ENCODE results near the gene CST7.
"Not testable (repeated sequence)": the region's sequence is repeated elsewhere in the genome, so short reads cannot be mapped to it uniquely, and the experiment has no call there.

CST7 gene

DNA sequence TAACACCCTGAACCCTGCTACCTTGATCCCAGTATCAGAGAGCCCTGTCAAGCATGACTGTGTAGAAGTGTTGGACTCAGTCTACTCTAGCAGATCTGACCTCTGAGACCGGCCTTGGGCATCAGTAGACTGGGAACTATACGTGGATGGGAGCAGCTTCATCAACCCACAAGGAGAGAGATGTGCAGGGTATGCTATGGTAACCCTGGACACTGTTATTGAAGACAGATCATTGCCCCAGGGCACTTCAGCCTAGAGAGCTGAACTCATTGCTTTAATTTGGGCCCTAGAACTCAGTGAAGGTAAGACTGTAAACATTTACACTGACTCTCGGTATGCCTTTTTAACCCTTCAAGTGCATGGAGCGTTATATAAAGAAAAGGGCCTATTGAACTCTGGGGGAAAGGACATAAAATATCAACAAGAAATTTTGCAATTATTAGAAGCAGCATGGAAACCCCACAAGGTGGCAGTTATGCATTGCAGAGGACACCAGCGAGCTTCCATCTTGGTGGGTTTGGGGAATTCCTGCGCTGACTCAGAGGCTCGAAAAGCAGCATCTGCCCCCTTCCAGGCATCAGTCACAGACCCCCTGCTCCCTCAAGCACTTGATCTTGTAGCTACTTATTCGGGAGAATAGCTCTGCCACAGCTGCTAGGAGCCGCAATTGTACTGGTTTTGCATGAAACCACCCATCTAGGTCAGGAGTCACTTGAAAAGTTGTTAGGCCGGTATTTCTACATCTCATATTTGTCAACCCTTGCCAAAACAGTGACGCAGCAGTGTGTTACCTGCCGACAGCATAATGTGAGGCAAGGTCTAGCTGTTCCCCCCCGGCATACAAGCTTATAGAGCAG, 19.0 kb upstream of the CST7 start:
- not testable (repeated sequence) for DNase-seq (ENCODE audit: low read depth in 2 of 2)

DNA sequence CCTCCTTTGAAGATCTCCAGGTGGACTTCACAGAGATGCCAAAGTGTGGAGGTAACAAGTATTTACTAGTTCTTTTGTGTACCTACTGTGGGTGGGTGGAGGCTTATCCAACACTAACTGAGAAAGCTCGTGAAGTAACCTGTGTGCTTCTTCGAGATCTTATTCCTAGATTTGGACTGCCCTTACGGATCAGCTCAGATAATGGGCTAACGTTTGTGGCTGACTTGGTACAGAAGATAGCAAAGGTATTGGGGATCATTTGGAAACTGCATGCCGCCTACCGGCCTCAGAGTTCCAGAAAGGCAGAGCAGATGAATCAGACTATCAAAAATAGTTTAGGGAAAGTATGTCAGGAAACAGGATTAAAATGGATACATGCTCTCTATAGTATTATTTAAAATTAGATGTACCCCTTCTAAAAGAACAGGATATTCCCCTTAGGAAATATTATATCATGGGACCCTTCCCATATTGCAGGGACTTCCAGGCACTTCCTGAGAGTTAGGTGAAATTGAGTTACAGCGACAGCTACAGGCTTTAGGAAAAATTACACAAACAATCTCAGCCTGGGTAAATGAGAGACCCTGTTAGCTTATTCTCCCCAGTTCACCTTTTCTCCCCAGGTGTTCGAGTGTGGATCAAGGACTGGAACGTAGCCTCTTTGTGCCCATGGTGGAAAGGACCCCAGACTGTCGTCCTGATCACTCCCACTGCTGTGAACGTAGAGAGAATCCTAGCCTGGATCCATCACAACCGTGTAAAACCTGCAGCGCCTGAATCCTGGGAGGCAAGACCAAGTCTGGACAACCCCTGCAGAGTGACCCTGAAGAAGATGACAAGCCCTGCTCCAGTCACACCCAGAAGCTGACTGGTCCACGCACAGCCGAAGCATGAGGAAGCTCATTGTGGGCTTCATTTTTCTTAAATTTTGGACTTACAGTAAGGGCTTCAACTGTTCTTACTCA, 18.1 kb upstream of the CST7 start:
- DNase-seq (ENCODE audit: low read depth in 2 of 2), result not testable (repeated sequence)

DNA sequence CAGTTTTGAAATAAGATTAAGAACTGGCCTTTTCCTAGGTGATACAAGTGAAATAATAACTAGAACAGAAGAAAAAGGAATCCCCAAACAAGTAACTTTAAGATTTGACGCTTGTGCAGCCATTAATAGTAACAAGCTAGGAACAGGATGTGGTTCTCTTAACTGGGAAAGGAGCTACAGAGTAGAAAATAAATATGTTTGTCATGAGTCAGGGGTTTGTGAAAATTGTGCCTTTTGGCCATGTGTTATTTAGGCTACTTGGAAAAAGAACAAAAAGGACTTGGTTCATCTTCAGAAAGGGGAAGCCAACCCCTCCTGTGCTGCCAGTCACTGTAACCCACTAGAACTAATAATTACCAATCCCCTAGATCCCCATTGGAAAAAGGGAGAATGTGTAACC, 17.2 kb upstream of the CST7 start:
- DNase-seq (ENCODE audit: low read depth in 2 of 2), result not testable (repeated sequence)

DNA sequence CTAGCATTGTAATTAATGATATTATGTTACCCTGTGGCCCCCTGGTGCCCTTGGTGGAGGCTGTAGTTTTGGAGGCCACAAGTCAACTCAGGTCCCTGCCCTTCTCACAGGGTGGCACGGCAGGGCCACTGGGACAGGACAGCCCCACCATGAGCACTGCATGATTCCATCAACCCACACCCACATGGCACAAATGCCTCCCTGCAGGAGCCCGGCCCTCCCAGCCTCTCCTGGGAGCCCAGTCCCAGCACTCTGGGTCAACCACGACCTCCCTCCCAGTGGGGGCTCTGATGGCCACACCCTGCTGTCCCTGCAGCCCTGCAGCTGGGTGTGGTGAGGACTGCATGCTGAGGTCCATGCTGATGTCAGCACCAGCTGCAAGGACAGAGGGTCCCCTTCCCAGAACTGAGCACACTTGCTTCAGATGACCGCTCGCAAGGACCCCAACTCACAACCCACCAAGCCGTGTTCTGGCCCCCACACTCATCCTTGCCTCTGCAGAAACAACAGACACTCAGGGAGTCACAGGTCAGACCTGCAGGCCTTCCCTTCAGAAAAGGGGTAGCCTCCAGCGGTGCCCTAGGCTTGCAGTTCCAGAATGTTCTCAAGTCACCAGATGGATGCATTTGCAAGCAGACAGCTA, 15.7 kb upstream of the CST7 start:
- DNase-seq (ENCODE audit: low read depth in 2 of 2), result no peak

DNA sequence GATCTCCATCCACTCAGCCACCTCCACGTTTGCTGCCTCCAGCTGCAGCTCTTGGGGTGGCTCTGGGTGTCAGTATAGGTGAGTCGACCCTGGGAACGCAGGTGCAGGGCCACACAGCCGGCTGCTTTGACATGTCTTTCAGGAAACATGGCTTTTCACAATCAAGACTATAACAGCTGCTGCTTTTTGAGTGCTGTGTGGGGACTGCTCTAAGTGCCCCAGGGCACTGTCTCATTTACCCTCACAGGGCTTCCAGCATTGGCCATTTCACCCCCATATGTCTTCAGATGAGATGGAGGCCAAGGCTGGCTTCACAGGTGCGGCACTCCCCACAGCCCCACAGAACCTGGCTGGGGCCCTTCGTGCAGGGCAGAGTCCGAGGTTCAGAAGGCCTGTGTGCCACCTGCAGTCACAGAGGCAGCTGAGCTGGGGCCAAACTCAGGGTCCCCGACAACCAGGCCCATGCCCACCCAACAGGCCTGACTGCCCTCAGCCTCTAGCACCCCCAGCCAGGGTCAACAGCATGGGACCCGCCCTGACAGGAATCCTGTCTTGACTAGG, 14.9 kb upstream of the CST7 start:
- no peak for DNase-seq (ENCODE audit: low read depth in 2 of 2)

DNA sequence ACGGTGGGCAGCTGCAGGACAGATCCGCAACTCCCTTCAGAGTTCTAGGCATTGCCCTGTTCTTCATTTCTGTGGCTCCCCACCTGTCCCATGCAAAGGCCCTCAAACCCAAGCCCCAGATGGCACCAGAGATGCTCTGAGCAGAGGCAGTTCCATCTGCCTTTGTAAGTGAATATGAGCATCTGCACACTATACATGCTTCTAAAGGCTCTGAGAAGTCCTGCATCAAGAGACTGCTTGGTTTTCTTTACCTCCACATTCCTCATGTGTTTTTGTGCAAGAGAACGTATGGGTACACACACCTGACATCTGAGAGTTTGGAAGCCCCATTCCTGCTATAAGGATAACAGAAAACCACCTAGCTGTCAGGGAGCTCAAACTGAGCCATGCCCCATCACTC, 14.4 kb upstream of the CST7 start:
- no peak for DNase-seq (ENCODE audit: low read depth in 2 of 2)

DNA sequence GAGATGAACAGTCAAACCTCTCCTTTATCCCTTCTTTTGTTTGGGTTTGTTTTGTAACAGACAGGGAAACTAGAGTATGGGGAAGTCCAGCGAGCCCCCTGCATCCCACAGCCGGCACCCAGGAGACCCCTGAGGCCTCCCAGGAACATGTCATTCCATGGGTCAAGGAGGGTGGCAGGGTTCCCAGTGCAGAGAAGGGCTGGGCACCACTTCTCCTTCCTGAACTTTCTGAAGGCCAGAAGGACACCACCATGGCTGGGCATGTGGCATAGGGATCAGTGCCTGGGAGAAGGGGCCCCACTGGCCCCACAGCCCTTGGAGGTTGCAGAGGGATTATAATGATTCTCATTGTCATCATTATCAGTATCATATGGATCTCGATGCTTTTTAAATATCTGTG, 13.9 kb upstream of the CST7 start:
- no peak for DNase-seq (ENCODE audit: low read depth in 2 of 2)

DNA sequence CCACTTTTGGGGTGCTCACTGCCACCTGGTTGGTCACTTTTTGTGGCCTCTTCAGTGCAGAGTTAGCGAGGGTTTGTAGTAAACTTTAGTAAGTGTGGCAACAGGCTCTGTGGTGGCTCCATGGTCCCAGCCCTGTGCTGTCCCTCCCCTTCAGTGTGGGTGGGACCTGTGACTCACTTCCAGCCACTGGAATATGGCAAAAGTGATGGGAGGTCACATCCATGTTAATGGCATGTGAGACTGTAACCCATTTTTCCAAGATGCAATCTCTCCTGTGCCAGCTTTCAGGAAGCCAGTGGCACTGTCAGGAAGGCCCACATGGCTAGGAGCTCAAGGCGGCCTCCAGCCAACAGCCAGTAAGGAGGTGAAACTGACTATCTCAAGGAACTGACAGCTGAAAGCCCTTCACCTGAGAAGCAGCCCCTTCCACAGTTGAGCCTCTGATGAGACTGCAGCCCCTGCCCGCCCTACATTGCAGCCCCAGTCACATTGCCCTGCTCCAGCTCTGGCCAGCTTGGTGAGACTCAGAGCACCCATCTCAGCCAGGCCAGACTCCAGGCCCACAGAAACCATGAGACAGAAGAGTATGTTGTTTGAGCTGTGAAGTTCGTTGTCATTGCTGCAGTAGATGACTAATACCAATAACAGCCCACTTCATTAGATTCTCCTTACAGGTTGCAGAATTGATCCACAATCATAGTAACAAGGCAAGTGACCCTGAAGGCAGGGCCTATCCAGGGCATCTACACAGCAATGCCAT, 13.1 kb upstream of the CST7 start:
- no peak for DNase-seq (ENCODE audit: low read depth in 2 of 2)

DNA sequence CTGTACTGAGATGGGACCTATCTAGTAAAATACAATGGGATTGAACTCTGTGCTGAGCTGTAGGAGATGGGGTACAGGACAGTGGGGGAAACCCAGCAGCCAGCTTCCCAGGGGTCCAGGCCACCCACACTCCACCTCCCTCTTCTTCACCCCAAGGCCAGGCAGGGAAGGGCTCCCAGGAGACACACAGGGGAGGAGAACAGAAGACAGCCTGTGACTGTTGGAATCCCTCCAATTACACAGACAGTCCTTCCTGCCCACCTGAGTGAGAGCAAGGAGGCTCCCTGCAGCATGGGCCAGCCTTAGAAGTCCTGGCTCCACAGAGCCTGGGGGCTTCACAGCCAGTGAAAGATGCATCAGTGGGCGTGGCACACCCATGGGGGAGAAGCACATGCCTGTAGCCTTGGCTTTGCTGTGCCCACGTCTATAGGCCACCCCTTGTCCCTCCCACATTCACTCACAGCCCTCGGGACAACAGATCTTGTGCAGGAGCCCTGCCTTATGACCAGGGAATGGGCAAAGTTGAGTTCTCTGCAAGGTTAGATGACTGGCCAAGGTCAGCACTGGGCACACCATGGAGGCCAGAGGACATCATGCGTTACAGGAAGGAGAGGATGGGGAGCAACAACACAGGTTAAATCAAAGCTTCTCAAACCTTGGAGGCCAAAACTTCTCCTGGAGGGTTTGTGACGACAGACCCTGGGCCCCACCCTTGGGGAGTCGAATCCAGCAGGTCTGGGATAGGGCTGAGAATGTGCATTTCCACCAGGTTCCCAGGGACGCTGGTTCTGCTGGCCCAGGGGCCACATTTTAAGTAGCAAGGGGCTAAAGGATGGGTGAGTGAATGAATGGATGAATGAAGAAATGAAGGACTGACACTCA, 12.3 kb upstream of the CST7 start:
- no peak for DNase-seq (ENCODE audit: low read depth in 2 of 2)

DNA sequence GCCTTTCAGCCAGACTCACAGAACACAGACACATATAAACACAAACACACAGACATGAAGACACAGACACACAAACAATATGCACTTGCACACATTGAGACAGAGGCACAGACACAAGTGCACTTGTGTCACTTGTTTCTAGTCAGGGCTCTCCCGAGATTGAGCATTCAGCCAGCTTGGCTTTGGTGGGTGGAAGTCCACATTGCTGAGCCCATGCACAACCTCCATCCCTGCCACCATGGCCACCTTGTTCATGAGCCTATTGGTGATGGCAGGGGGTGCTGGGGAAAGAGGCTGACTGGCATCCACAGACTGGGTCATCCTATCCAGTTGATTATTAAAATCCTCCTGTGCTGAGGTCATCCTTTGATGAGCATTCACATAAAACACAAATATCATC, 11.5 kb upstream of the CST7 start:
- DNase-seq (ENCODE audit: low read depth in 2 of 2), result no peak

DNA sequence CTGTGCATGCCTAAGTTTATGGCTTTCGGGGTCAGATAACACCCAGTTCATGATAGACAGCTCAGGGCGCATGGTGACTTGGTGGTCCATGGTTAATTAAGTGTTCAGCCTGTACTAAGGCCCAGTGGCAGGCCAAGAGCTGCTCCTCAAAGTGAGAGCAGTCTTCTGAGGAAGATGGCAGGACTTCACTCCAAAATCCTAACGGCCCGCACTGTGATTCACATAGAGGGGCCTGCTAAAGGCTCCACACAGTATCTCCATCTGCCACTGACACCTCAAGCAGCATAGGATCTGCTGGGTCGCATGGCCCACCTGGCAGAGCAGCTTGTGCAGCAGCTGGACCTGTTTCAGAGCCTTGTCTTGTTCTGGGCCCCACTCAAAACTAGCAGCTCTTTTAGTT, 10.6 kb upstream of the CST7 start:
- no peak for DNase-seq (ENCODE audit: low read depth in 2 of 2)

DNA sequence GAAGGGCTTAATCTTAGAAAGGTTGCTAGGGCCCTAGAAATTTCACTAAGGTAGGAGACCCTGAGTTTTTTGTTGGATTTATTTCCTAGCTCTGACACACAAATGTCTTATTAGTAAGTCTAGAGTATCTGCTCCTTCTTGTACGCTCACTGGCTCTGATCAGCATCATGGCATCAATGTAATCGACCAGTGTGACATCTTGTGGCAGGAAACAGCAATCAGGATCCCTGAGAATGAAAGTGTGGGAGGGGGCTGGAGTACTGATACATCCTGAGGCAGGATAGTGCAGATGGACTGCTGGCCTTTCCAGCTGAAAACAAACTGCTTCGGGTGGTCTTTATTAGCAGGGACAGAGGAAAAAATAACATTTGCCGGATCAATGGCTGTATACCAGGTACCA, 10.0 kb upstream of the CST7 start:
- no peak for DNase-seq (ENCODE audit: low read depth in 2 of 2)

DNA sequence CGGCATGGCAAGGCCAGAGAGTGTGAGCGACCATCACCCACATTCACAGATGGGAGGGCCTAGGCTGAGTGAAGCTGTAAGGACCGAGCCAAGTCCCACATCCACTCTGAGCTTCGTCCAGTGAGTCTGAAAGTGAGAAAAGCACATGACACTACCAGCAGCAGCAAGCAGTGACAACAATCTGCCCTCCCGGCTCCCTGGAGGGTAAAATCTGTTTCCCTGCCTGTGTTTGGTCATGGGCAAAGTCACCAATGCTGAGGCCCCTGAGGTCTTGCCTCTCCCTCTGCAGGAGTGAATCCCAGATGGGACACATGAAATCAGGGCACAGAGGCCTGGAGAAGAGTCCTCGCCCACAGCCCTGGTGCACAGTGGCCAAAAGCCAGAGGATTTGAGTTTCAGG, 6.4 kb upstream of the CST7 start:
- no peak for DNase-seq (ENCODE audit: low read depth in 2 of 2)

DNA sequence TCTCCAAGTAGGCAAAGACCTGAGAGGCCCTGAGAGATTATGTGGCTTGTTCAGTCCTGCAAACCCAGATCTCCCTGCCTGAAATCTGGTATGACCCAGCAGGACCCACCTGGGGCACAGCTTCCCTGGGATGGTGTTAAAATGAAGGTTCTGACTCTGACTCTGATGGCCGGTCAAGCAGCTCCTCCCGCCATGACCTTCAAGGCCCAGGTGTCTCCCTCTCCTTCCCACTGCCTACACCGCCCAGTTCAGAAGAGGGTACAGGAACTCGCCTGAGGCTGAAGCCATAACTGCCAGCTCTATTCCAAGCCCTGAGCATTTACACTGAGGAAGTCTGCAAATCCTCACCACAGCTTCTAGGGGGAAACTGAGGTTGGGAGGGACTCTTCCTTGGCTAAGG, 5.9 kb upstream of the CST7 start:
- DNase-seq (ENCODE audit: low read depth in 2 of 2), result no peak

DNA sequence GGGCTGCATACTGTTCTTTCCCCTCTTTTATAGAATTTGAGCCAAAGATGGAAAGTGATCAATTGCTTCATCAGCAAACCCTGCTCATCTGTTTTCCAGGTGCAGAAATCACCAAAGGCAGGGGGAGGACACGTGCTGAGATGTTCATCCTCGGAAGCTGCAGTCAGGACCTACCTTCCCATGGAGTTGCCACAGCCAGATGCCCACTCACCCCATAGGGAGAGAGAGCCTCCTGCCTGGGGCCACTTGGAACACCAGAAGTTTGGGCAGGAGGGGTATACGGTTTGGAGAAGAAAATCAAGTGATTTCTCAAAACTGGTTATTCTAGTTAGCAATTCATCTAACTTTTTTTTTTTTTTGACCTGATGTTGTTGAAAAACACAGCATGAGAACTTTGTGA, 5.3 kb upstream of the CST7 start:
- DNase-seq (ENCODE audit: low read depth in 2 of 2), result no peak

DNA sequence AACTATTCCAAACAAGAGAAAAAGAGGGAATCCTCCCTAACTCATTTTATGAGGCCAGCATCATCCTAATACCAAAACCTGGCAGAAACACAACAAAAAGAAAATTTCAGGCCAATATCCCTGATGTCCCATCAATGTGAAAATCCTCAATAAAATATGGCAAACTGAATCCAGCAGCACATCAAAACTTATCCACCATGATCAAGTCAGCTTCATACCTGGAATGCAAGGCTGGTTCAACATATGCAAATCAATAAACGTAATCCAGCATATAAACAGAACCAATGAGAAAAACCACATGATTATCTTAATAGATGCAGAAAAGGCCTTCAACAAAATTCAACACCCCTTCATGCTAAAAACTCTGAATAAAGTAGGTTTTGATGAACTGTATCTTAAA, 2.7 kb upstream of the CST7 start:
- DNase-seq (ENCODE audit: low read depth in 2 of 2), result not testable (repeated sequence)

DNA sequence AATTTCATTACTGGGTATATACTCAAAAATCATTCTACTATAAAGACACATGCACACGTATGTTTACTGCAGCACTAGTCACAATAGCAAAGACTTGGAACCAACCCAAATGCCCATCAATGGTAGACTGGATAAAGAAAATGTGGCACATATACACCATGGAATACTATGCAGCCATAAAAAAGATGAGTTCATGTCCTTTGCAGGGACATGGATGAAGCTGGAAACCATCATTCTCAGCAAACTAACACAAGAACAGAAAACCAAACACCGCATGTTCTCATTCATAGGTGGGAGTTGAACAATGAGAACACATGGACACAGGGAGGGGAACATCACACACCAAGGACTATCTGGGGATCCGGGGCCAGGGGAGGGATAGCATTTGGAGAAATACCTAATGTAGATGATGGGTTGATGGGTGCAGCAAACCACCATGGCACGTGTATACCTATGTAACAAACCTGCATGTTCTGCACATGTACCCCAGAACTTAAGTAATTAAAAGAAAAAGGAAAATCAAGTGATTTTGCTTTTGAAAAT, 602 bp upstream of the CST7 start:
- not testable (repeated sequence) for DNase-seq (ENCODE audit: low read depth in 2 of 2)

DNA sequence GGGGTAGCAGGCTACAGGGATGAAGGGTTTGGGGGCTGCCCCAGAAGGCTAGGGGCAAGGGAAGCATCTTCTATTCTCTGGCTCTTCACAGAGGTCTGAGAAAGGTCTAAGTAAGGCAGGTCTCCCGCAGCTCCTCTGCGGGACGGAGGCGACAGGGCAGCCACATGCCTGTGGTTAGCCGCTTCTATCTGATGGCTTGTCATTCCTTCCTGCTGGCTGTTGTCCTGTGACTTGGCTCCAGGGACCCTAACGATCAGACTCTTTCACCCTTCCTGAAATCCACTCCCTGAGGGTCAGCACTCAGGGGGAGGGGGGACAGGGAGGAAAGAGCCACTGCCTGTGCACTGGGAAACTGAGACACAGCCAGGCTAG, 673 bp downstream of the CST7 start:
- no peak for DNase-seq (ENCODE audit: low read depth in 2 of 2)

DNA sequence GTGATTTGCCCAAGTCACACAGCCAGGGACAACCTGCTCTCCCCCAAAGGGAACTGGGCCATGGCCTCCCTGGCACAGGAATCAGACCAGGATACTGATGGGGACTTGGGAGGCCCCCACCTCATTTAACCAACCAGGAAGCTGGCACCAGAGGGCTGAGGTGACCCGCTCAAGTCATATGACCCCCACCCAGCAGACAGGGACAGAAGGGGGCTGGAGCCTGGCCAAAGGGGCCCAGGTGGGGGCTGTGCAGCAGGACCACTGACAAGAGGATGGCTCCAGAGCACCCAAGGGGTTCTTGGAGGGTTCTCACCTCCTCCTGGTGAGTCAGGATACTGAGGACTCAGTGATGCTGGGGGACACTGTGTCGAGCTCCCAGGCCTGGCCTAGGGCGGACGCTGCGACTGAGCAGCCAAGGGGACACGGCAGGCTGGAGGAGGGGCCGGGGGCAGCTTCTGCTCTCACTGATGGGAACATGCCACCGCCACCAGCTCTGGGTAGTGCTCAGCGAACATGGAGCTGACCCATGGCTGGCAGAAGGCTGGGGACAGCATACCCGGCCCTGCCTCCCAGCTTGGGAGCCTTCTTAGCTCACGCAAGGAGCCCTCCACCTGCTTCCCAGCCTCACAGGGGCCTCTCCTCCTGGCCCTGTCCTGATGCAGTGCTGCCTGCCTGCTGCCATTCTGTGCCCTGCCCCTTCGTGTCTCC, 1.2 kb downstream of the CST7 start:
- DNase-seq (ENCODE audit: low read depth in 2 of 2), result no peak
